KG1 (cell line): Measurements from ENCODE around the gene ERAP2.
"Not testable (repeated sequence)": the region's sequence is repeated elsewhere in the genome, so short reads cannot be mapped to it uniquely, and the experiment has no call there.

Source experiments
- DNase-seq: peaks from one replicate; lab custom pipeline; 2025; lab: John Stamatoyannopoulos, UW

Gene ERAP2, protein sequence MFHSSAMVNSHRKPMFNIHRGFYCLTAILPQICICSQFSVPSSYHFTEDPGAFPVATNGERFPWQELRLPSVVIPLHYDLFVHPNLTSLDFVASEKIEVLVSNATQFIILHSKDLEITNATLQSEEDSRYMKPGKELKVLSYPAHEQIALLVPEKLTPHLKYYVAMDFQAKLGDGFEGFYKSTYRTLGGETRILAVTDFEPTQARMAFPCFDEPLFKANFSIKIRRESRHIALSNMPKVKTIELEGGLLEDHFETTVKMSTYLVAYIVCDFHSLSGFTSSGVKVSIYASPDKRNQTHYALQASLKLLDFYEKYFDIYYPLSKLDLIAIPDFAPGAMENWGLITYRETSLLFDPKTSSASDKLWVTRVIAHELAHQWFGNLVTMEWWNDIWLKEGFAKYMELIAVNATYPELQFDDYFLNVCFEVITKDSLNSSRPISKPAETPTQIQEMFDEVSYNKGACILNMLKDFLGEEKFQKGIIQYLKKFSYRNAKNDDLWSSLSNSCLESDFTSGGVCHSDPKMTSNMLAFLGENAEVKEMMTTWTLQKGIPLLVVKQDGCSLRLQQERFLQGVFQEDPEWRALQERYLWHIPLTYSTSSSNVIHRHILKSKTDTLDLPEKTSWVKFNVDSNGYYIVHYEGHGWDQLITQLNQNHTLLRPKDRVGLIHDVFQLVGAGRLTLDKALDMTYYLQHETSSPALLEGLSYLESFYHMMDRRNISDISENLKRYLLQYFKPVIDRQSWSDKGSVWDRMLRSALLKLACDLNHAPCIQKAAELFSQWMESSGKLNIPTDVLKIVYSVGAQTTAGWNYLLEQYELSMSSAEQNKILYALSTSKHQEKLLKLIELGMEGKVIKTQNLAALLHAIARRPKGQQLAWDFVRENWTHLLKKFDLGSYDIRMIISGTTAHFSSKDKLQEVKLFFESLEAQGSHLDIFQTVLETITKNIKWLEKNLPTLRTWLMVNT

GRCh38 chr5:96876292-96876850 lies at the start of gene ERAP2:
Gene ERAP2, plus strand, starts transcription at chr5:96876500. Its CDS starts 3,186 bp downstream, at chr5:96879686.
- no peak for DNase-seq

DNA sequence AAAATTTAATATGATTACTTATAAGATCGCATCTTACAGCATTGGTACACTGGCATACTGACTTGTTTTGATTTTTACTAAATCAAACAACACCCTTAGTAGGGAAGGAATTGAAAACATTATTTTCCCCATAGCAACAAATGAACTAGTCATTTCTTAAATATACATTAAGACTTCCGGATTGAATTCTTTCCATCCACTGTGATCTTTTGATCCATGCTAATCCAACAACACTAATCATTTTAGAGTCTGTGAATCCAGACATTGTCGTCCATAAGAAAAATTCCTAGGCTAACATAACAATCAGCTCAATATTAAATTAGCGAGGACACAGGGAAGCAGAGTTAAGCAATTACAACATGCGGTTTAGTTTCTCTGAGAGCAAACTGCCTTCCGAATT lies 47.0 kb upstream of the ERAP2 start:
- DNase-seq: no peak

DNA sequence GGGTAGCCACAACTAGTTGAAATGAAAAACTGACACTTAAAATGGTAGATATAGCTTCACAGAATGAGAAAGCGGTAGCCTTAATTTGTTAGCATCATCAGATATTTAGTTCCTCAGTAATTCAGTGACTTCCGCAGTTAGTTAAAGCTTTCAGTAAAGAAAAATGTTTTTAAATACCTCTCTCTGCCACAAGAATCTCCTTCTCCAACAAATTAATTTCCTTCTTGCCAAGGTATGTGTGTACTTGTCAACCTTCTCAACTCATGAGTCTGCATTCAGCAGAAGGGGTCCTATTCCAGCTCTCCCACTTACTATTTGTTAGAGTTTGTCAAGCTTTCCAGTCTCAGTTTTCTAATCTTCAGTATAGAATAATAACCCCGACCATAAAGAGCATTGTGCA lies 42.3 kb upstream of the ERAP2 start:
- no peak for DNase-seq

GRCh38 chr5:96835791-96836191 lies 40.5 kb upstream of the ERAP2 start:
- no peak for DNase-seq

DNA sequence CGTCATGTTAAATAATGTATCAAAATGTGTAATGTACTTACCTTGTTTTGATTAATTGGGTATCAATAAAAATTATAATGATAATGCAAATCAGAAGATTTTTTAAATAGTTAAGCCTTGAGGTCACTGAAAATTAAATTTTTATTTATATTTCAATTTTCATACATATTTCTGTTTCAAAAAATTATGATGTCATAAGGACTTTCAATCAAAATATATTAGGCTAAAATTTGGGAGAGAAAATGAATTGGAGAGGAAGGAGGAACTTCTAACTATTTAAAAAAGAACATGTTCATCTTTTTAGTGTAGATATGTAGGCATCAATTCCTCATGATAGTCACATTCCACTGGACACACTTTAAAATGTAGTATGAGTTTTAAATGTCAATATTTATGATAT lies 39.5 kb upstream of the ERAP2 start:
- DNase-seq: no peak

DNA sequence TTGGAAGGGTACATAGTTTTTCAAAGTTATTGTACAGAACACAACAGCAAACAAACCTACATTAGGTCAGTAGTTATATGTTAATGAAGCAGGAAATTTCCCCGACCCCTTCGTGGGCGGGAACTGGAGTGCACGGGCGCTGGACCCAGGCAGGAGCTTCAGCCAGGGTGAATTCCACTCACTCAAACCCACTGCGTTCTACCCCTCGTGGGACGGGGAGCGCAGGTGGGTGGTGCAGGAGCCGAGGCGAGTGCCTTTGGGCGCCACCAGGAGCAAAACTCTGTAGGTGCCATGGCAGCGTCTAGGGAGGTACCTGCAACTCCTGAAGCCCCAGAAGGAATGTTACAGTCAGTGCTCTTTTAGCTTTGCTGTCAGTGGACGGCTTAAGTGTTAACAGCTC lies 39.0 kb upstream of the ERAP2 start:
- no peak for DNase-seq

- no peak for DNase-seq
Observed at GRCh38 chr5:96838201-96839070, 37.9 kb upstream of the ERAP2 start.

DNA sequence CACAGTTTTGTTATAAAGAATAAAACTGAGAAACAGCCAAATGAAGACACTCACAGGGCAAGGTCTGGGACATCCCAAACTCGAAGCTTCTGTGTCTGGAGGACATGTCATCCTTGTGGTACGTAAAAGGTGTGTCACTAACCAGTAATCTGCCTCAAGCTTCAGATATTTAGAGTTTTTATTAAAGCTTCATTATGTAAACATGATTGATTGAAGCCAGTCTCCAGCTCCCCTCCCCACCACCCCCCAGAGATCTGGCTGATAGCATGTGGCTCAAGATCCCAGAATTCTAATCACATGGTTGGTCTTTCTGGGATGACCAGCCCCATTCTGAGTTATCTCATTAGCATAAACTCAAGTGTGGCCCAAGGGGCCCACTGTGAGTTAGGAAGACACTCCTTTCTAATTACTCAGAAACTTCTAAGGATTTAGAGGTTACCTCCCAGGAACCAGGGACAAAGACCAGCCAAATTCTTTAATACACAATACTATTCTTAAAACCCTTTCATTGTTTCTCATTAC lies 37.2 kb upstream of the ERAP2 start:
- no peak for DNase-seq

- not testable (repeated sequence) for DNase-seq
Observed at GRCh38 chr5:96841931-96842330, 34.4 kb upstream of the ERAP2 start.

- no peak for DNase-seq
Observed at GRCh38 chr5:96843140-96843539, 33.2 kb upstream of the ERAP2 start.

DNA sequence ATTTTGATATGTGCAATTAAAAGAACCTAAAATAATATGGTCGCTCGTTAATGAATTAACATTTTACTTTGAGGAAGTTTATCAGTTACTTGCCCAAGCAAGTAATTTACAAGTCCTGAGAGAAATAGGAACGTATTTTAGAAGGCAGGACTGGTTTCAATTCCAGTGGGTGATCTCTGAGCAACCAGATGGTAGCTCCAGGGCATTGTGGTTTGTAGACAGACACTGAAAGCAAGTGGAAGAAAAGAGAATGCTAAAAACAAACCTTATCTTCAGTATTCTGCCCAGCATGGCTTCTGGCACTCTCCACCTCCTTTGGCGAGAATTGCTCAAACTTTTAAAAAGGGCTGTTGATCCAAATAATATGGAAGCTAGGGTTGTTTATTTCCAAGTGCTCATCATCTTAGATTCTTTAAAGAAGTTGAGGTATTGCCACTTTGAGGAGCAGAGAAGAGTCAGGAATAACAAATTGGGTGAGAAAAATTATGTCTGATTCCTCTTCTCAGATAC lies 31.8 kb upstream of the ERAP2 start:
- no peak for DNase-seq

GRCh38 chr5:96851312-96852062 lies 24.8 kb upstream of the ERAP2 start:
- DNase-seq: no peak

DNA sequence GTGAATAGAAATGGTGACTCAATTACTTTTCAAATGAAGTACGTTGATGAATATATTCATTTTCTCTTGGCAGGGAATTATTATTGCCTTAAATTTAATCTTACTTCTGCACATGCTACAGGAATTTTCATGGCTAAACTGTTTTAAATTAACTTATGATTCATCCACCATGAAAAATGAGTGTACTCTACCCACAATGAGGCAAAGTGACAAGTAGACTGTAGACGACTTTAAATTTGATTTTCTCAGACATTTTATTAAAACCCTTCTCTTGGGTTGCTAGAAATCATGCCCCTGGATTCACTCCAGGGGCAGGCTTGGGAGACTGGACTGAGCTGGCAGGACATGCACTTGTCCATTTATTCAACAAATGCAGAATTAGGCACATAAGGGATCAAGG lies 23.5 kb upstream of the ERAP2 start:
- DNase-seq: no peak

DNA sequence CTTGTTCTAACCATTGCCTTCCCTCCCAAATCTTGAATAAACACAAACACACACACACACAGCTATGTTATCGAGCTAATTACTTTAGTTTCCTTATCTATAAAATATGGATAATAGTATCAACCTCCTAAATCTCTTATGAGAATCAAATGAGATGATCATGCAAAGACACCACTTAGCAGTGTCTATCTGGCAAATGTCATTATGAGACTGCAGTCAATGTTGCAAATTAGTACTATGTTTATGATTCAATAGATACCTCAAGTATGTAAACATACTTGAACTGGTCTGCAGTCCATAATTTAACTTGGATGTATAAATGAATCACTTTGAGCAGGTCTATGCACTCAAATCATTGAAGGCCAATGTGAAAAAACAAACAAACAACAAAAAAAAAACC lies 22.2 kb upstream of the ERAP2 start:
- no peak for DNase-seq

GRCh38 chr5:96855031-96855872 lies 21.0 kb upstream of the ERAP2 start:
- DNase-seq: no peak

GRCh38 chr5:96856371-96856770 lies 19.9 kb upstream of the ERAP2 start:
- DNase-seq: no peak

DNA sequence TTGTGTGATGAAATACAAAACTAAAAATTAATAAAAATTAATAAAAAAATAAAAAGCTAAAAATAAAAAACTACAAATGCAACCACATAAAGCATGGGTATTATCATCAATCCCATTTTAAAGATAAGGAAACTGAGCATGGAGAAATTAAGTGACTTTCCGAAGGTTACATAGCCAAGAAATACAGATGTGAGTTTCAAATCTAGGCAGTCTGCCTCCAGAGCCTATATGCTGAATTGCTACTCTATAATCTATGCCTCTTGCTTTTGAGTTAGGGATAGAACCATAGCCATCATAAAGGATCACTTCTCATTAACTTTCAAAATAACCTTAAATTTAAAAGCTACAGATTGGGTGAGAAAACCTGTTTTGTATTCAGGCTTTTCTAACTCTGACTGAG lies 18.8 kb upstream of the ERAP2 start:
- no peak for DNase-seq

DNA sequence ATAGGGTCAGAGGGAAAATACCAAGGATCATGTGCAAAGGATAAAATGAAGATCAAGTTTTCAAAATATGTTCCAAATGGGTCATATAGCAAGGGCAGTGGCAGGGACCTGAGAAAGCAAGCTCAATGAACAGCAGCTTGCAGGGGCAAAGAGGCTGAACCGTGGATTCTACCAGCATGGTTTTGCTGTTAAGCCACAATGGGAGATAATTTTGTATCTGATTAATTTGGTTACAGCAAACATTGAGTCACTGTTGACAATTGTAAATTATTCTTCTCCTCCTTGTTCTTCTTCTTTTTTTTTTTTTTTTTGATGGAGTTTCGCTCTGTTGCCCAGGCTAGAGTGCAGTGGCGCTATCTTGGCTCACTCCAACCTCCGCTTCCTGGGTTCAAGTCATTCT lies 18.4 kb upstream of the ERAP2 start:
- DNase-seq: no peak

DNA sequence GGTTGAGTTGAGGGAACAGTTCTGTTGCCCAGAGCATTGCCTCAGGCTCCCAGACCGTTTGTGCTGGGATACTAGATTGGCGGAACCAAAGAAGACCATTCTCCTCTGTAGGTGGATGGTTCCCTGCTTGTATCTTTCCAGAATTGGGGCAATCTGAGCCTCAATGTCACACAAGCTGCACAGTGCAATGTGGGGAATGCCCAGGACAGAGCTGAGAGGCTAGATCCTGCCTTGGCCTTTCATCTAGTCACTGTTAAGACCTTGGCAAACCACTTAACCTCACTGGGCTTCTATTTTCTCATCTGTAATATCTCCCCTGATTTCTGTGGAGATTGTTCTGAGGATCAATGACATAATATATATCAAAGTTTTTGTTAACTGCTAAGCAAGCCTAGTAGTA lies 16.9 kb upstream of the ERAP2 start:
- DNase-seq: no peak

- DNase-seq: no peak
Observed at GRCh38 chr5:96861076-96861475, 15.2 kb upstream of the ERAP2 start.
